HG03354 (cell line): ENCODE measurements around the gene PIK3C2B.
"Not testable (repeated sequence)": the region's sequence is repeated elsewhere in the genome, so short reads cannot be mapped to it uniquely, and the experiment has no call there.

Source experiments
- ATAC-seq: cut with Tn5 transposase; IDR thresholded peaks from one replicate; pipeline ENCODE4 v1.9.1; 2021; ENCODE audit warnings: mild to moderate bottlenecking; ENCODE audit not compliant: unreplicated experiment, poor library complexity, severe bottlenecking

Gene PIK3C2B, protein sequence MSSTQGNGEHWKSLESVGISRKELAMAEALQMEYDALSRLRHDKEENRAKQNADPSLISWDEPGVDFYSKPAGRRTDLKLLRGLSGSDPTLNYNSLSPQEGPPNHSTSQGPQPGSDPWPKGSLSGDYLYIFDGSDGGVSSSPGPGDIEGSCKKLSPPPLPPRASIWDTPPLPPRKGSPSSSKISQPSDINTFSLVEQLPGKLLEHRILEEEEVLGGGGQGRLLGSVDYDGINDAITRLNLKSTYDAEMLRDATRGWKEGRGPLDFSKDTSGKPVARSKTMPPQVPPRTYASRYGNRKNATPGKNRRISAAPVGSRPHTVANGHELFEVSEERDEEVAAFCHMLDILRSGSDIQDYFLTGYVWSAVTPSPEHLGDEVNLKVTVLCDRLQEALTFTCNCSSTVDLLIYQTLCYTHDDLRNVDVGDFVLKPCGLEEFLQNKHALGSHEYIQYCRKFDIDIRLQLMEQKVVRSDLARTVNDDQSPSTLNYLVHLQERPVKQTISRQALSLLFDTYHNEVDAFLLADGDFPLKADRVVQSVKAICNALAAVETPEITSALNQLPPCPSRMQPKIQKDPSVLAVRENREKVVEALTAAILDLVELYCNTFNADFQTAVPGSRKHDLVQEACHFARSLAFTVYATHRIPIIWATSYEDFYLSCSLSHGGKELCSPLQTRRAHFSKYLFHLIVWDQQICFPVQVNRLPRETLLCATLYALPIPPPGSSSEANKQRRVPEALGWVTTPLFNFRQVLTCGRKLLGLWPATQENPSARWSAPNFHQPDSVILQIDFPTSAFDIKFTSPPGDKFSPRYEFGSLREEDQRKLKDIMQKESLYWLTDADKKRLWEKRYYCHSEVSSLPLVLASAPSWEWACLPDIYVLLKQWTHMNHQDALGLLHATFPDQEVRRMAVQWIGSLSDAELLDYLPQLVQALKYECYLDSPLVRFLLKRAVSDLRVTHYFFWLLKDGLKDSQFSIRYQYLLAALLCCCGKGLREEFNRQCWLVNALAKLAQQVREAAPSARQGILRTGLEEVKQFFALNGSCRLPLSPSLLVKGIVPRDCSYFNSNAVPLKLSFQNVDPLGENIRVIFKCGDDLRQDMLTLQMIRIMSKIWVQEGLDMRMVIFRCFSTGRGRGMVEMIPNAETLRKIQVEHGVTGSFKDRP (N-terminal part only)

DNA sequence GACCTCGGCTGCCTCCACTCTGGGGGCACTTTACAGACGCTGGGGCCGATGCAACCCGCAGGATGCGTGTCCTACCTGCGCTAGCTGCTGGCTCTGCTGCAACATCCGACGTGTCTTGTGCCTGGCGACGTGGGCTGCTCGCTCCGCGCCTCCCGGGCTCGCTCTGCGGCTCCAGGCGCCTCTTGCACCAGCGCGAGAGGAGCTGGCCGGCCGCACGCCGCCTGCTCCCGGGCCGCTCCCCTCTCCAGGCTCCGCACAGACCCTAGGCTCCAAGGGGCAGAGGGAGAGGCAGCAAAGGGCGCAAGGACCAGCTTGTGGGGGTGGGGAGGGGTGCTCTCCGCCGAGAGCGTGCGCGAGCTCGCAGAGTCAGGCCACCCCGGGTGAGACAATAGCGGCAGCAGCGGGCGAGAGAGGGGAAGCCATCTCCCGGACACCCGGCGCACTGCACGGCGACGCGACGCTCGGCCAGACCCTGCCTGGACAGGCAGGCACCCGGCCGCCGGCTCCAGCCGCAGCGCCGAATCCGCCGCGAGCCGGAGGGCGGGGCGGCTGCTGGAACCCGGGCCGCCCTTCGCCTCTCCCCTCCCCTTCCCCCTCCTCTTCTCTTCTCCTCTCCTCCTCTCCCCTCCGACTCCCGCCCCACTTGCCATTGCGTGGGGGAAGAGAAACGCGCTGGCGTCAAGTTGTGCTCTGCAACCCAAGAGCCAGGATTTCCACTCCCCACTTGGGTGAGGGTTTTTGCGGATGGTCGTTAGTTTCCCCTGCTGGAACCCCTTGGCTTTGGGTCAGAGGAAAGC lies at the start of gene PIK3C2B:
PIK3C2B (minus strand) TSS at position 525 of the 797 bp plus-strand sequence. CDS start 25,003 bp downstream, outside the sequence.
- ATAC-seq: peak; percentile 87

DNA sequence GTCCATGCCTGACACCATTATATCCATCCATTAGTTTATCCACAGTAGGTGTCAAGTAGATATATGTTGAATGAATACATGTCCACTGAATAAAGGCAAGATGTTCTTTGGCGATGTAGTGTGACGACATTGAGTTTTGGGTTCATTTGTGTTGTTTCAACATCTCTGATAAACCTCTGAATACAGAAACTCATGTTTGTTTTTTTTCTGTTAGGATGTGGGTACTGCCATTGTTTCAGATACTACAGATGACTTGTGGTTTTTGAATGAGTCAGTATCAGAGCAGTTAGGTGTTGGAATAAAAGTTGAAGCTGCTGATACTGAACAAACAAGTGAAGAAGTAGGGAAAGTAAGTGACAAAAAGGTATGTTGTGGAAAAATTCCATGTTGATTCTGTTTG lies 49.7 kb upstream of the PIK3C2B start:
- ATAC-seq: peak; percentile 43

DNA sequence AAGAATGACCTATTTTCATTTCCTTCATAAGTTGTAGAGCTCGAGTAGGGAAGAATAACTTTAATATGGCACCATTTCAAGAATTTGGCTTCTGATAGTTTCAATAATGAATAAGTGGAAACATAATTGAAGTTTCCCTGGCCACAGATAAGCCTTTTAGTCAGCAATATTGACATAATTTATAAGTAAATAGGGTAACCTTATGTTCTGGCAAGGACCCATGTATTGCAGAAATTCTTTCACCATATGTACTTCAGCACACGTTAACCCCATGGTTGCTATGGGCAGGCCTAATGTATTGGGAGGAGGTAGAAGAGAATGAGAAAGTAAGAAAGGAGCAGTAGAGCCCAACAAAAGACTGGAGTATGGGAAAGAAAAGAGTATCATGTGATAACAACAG lies 47.0 kb upstream of the PIK3C2B start:
- no peak for ATAC-seq

DNA sequence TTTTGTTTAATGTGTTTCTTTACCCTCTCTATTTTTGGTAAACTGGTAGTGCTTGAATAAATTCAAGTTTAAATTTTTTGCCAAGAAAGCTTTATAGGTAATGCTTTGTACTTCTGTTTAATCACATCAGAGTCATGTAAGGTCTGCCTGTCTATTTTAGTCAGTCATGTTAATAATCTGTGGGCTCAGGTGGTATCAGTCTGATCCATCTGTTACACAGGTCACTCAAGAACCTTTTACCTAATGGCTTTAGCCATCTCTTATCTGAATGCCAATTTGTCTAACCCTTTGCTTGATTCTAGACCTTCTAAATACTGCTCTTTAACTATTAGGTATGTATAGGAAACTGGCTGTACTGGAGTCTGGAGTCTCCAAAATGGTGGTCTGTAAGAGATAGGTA lies 38.2 kb upstream of the PIK3C2B start:
- ATAC-seq: no peak

DNA sequence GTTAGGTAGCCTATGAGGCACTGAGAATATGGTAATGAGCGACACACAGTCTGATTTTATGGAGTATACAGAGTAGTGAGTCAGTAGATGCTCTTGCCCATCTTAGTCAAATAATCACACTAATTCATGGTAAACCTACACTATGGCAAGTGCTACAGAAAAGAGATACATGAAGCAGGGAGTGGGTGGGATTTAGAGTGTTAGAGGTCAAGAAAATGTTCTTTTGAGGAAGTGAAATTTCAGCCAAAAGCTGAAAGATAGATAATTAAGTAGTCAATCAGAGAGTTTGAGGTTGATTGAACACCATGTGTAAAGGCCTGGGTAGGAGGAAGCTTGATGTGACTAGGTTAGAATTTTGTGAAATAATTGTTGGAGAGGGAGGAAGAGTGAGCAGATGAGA lies 36.3 kb upstream of the PIK3C2B start:
- peak; percentile 89 for ATAC-seq

DNA sequence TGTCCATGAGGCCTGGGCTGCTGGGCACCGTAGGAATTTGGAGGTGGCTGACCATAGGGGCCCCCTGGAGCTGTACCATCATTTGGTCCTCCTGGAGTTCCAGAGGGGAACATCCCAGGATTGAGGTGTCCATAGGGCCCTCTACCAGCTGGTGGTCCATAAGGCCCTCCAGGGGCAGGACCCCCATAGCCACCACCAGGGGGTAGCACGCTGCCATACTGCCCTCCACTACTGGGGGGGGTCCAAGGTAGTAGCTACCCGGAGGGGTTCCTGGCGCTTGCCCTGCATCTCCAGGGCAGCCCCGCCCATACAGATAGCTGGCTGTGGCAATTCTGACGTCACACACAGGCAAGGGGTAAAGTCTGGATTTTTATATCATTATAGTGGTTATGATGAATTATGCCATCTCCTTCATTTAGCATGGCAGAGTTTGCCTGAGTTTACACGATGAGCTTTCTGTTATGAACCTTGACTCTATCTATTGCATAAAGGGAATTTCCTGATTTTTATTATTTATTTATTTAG lies 34.8 kb upstream of the PIK3C2B start:
- ATAC-seq: no peak

DNA sequence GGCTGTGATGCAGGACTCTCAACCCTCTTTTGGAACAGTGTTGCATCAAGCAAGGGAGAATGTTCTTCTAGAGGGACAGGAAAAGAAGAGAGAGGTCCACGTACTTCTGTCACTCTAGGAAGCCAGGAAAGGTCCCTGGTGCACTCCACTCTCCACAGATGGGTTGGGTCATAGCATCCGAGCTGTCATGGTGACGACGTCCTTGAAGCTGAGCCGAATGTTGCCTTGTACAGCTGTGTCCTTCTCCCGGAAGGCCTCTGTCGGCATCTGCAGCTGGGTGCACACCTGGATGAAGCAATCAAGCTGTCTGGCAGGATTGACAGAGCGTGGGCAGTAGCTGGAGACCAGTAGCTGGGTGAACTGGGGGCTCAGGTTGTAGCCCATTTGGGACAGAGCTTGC lies 34.1 kb upstream of the PIK3C2B start:
- no peak for ATAC-seq

DNA sequence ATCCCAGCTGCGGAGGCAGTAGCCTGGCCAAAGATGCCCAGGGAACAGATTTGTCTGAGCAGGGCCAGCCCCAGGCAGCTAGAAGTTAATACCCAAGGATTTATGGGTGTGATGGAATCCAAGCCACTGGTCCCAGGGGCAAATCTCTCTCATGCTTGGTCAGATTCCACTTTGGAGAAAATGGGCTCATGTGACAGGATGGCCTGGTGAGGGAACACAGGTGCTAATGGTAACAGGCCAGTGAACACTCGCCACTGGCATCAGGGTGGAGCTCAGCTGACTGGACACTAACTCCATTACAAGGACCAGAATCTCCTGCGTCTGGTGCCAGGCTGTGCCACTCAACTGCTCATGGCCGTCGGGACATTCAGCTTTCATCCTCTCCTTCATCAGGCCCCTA lies 33.6 kb upstream of the PIK3C2B start:
- ATAC-seq: no peak

DNA sequence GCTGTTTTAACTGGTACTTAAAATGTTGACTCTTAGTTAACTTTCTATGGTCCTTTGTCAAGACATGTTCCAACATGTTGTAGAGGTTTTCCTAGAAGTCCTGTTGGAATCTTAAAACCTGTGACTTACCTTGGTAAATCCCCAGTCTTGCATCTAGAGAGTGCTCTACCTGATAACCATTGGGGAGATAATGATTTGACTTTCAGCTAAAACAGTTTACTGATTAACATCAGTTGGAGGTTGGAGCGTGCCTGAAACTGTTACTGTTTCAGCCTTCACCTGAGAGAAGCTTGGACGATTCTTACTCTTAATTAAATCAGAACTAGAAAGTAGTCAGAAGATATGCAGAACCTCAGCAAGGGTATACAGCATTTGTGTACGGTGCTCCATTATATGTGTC lies 30.4 kb upstream of the PIK3C2B start:
- ATAC-seq: peak; percentile 43

DNA sequence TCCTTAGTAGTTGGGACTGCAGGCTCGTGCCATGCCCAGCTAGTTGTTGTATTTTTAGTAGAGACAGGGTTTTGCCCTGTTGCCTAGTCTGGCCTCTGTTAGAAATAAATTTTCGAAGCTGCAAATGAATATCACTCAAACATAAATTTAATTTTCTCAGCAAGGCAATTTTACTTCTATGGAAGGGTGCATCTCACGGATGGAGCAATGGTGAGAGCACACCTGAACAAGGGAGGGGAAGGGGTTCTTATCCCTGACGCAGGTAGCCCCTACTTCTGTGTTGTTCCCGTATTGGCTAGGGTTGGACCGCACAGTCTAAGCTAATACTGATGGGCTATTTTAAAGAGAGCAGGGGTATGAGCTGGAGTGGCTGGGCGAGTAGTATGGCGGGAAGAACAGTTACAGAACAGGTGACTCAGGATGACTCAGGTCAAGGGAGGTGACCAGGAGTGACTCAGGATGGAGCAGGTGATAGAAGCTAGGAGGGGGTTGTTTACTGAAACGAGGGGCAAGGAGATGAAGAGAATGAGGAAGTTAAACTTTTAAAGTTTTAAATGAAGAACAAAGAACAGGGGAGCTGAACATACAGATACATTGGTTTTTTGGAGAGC lies 29.1 kb upstream of the PIK3C2B start:
- ATAC-seq: no peak

DNA sequence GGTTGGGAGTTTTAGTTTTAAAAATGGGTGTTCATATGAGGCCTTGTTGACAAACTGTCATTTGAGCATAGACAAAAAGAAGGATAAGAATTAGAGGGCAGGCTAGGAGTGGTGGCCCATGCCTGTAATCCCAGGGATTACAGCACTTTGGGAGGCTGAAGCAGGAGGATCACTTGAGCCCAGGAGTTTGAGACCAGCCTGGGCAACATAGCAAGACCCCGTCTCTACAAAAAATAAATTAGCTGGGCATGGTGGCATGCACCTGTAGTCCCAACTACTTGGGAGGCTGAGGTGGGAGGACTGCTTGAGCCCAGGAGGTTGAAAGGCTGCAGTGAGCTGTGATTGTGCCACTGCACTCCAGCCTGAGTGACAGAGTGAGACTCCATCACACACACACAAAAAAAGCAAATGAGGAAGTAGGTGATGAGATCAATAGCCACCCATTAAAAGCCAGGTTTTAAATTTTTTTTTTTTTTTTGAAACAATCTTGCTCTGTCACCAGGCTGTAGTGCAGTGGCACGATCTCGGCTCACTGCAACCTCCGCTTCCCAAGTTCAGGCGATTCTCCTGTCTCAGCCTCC lies 27.4 kb upstream of the PIK3C2B start:
- ATAC-seq: not testable (repeated sequence)

DNA sequence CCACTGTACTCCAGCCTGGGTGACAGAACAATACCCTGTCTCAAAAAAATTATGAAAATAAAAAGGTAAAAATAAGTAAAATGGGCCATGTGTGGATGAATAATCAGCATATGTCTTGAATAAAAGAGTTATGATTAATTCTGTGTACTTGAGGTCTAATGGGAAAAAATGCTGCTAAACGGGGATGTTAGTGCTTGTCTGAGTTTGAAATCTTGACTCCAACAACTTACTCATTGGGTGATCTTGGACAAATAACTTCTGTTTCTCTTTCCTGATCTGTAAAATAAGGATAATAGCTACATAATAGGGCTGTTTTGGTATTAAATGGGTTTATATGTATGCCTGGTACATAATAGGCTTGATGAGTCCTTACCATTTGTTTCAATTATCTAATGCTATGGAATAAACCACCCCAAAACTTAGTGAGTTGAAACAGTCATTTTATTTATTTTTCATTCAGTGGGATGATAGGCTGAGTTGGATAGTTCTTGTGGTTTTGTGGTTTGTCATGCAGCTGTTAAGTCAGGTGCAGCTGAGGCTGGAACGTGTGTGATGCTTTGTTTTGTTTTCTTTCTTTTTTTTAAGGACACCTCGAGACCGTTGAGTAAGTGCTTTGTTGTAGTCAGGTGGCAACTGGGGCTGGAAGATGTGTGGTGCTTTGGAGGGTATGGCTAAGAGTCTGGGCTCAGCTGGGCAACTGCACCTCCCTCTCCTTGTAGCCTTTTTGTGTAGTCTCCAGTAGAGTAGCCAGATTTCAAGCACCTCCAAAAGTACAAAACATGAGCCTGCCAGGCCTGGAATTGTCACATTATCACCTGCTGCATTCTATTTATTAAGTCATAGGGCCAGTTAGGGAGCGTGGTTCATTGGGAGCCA lies 26.5 kb upstream of the PIK3C2B start:
- peak; percentile 55 for ATAC-seq

DNA sequence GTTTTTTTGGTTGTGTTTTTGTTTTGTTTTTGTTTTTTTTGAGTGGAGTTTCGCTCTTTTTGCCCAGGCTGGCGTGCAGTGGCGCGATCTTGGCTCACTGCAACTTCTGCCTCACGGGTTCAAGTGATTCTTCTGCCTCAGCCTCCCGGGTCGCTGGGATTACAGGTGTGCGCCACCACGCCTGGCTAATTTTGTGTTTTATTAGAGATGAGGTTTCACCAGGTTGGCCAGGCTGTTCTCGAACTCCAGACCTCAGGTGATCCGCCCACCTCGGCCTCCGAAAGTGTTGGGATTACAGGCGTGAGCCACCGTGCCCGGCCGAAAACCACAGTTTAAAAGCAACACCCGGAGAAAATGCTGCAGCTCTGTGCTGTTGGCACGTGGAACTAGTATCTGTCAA lies 22.8 kb upstream of the PIK3C2B start:
- not testable (repeated sequence) for ATAC-seq

DNA sequence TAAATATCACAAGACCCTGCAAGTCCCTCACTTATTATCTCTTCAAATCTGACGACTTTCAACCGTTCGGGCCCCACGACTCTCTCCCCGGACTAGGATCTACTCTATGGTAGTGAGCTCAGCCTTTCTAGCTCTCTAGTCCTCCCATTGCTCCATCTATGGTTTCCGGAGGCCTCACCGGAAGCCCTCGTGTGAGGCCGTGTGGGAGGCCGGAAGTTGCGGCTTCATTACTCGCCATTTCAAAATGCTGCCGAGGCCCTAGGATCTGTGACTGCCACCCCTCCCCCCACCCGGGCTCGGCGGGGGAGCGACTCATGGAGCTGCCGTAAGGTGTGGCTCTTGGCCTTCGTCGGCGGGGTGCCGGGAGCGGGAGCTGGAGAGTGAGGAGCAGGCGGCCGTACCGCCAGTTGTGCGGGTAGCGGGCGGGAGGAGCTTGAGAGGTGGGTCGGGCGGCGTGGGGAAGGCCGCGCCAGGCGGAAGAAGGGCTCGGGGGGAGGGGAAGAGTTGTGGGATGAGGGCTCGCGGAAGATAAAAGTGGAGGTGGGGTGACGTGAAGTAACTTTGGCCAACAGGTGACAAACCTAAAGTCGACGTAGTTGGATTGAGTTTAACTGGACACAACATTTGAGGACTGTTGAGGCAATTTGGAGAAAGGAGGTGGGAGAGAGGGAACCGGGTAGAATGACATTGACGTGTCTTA lies 21.7 kb upstream of the PIK3C2B start, which contains the start of gene MDM4:
MDM4 (plus strand) TSS at position 227 of the 700 bp plus-strand sequence. CDS start 9,113 bp downstream, outside the sequence.
- peak; percentile 77 for ATAC-seq

DNA sequence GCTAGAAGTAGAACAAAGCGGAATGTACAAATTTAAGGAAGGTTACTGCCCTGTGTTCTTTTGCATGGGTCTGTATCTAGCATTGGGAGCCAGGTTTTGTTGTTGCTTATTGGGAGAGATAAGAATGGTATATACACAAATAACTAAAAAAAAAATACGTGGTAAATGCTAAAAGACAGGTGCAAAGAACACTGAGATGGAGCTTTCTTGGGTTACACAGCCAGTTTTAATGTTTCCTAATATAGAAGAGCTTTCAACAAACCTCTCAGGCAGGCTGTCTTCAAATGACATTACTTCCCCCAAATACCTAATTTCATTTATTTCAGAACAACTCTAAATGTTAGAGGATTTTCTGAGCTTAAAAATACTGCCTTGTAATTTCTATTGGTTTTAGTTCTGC lies 20.2 kb upstream of the PIK3C2B start:
- ATAC-seq: no peak

DNA sequence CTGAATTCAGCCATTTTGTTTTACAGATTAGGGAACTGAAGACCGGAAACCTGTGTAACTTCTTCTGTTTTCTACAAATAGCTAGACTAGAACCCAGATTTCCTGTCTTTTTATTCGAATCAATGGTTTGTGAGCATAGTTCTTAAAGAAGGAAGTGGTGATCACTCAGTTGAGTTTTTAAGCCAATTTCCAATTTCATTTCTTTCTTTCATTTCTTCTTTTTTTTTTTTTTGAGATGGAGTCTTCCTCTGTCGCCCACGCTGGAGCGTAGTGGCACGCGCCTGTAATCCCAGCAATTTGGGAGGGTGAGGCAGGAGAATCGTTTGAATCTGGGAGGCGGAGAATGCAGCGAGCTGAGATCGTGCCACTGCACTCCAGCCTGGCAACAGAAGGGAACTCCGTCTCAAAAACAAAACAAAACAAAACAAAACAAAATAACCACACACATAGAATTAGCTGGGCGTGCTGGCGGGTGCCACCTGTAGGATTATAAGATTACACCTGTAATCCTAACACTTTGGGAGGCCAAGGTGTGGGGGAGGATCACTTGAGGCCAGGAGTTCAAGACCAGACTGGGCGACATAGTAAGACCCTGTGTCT lies 18.6 kb upstream of the PIK3C2B start:
- ATAC-seq: peak; percentile 42
